Middle frontal gyrus (tissue), 1 donor: ENCODE measurements around the gene LIN9.
A peak's percentile ranks its signal among the peaks of the same experiment; 100 is the strongest.
"Not testable (repeated sequence)": the region's sequence is repeated elsewhere in the genome, so short reads cannot be mapped to it uniquely, and the experiment has no call there.

Experiments
- DNase-seq: peaks from one replicate; pipeline ENCODE4 v3.0.0-alpha.2; 2015; ENCODE audit warnings: low spot score; ENCODE audit errors: extremely low spot score

LIN9 gene, protein sequence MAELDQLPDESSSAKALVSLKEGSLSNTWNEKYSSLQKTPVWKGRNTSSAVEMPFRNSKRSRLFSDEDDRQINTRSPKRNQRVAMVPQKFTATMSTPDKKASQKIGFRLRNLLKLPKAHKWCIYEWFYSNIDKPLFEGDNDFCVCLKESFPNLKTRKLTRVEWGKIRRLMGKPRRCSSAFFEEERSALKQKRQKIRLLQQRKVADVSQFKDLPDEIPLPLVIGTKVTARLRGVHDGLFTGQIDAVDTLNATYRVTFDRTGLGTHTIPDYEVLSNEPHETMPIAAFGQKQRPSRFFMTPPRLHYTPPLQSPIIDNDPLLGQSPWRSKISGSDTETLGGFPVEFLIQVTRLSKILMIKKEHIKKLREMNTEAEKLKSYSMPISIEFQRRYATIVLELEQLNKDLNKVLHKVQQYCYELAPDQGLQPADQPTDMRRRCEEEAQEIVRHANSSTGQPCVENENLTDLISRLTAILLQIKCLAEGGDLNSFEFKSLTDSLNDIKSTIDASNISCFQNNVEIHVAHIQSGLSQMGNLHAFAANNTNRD

DNA sequence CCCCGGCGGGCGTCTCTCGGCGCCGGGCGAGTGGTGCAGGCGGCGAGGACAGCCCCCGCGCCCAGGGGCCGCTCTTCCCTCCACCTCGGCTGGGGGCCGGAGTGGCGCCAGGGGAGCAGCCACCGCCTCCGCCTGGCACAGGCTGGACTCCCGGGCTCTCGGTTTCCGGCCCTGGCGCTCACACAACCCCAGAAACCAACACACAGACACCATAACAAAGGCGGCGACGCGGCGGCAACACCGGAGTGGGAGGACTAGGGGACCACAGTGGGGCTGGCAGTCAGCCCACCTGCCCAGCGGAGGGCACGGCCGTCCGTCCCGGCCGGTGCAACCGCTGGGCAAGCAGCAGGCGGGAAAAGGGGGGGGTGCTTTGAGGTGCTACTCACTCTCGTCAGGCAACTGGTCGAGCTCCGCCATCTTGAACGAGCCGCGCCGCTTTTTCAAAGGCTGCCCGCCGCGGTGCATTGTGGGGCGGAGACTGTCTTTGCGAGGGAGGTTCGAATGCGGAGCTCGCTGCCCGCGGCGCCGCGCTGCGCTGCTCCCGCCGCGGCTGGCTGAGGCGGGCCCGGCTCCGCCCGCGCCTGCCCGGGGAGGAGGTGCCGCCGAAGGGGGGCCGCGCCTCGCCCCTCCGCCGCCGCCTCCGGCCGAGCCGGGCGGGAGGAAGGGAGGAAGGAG is at the start of gene LIN9:
Gene LIN9, minus strand, starts transcription at position 442 of the 675 bp plus-strand sequence. Its CDS starts 25 bp downstream, at position 417.
- peak; percentile 82 for DNase-seq

DNA sequence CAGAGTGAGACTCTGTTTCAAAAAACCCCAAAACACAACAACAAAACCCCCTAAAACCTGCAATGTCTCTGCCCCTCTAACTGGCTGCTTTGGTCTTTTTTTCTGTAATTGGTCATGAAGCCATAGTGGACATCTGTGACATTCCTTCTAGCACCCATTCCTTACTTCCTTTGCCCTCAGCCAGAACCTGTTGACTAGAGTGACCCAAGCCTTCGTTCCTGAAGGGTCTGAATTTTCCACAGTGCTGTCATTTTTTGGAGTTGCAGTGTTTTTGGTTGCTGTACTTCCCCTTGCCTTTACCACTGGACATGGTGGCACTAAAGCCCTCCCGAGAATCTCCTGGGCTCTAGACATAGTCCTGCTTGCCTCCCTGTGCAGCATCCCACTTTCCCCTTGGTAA is 48.5 kb upstream of the LIN9 start:
- DNase-seq: no peak

DNA sequence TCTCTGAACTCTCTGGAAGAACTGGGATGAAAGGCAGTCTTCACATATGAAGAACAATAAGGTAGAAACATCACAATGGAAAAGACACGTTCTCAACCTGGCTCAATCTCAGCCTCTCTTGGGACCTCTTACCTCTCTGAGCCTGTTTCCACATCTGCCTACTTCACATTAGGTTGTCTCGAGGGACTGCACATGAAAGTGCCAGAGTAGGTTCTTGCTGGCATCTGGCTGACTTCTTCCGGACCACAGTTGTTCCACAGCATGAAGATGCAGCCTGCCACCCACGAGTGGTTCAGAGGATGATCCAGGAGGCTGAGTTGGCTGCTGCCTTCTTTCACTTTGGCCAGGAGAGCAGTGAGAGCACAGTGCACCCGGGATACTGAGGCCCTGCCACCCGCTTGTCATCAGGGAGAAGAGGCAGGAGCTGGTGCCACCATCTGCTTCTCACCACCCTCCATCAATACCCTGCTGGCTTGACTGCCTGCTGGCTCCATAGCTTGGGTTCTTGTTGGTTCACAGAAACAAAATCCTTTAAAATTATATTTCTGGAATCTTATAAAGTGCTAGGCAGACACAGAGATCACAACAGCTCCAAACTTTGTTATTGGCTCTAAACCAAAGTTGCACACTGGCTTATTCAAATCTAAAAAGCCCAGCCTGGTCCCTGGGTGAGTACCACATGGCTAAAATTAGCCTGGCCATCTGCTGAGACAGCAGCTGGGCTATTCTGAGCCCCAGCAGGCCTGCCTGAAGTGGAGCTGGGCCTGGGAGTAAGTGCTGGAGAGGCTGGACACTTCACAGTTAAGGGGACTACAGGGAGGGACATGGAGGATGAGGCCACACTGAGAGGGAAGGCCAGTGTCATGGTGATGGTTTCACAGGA is 46.9 kb upstream of the LIN9 start:
- DNase-seq: peak; percentile 68

DNA sequence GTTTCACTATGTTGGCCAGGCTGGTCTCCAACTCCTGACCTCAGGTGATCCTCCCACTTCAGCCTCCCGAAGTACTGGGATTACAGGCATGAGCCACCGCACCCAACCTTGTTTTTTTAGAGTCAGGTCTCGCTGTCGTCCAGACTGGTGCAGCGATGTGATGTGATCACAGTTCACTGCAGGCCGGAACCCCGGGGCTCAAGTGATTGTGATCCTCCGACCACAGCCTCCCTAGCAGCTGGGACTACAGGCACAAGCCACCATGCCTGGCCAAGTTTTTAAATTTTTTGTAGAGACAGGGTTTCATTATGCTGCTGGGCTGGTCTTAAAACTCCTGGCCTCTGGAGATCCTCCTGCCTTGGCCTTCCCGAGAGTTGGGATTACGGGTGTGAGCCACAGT is 46.1 kb upstream of the LIN9 start:
- no peak for DNase-seq

DNA sequence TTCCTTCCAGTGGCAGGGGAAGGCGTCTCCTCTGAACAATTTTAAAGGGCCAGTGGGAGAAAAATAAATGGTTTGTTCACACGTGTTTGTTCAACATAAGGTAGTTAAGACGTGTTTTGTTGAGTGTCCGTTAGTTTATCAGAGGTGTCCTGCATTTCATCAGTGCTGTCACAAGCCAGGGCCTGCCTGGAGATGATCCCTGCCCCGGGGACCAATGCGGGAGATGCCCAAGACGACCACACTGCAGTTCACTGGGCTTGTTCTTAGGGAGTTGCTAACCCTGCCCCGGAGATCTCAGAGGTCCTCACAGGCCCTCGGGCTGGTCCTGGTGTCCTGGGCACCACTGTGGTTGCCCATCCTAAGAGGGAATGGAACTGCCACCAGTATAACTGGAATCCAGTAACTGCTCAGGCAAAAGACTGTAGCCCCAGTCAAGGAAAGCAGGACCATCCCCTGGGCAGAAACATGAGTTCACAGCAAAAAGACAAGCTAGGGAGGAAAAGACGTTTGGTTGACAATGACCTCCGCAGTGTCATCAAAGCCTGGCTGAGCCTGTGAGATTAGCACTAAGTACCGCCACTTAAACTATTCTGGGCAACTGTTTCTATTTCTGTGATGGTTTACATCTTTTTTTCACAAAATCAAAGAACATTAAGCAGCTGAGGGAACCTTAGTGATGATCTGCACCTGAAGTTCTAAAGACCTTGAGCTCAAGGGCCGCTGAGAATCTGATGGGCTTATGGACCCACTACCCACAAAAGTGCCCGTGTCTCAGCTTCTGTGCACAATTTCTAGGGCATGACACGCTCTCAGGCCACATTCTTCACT is 44.9 kb upstream of the LIN9 start:
- no peak for DNase-seq

DNA sequence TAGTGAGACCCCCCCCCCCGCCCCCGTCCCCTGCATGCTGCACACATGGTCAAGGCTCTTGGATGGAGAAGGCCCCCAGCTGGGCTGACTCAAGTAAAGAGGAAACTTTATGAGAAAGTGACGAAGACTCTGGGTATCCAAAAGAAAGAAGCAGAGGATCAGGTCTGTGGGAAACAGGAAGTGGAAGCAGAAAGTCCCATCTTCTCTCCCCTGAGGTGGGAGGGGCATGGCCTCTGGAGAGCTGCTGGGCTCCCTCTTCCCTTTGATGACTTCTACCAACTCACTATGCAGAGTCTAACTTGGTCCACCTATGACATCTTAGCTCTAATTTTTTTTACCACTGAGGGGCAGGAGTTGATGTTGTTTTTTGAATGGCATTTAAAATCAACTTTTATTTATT is 42.7 kb upstream of the LIN9 start:
- no peak for DNase-seq

DNA sequence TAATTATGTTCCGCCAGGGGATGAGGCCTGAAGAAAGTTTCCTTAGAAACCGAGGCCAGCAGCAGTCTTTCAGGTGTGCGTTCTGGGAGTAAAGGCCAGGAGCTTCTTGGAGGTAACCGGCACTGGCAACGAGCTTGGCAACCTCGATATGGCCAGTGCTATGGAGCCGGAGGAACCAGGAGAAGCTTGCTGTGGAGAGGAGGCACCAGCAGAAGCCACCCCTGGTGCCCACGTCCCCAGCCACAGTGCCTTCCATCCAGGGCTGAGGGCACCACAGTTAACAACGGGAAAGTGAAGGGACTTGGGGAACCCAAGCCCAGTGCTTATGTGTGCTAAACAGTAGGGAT is 41.5 kb upstream of the LIN9 start:
- no peak for DNase-seq

DNA sequence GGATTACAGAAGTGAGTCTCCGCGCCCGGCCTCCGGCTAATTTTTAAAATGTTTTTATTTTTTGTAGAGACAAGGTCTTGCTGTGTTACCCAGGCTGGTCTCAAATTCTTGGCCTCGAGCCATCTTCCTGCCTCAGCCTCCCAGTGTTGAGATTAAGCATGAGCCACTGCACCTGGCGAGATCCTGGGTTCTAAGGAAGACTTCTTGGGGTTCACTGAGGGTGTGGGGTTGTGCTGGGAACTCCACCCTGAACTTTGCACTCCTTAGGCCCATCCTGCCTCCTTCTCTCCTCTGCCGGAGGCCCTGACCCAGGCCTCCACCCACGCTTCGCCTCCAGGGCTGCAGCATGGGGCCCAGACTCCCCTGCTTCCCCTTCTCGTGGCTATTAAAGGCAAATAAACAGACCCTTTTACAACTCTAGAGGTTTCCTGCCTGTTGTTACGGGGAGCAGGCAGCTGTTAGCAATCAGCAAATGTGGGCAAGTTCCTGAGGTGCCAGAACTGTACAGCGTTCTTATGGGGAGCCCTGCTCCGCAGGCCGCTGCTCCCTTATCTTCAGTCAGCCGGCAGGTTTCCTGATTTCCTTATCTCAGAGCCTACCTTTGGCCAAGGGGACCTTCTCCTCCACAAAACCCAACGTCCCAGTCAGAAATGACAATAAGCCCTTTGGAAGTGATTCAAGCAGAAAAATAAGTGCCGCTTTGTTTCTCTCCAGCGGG is 41.0 kb upstream of the LIN9 start:
- no peak for DNase-seq

DNA sequence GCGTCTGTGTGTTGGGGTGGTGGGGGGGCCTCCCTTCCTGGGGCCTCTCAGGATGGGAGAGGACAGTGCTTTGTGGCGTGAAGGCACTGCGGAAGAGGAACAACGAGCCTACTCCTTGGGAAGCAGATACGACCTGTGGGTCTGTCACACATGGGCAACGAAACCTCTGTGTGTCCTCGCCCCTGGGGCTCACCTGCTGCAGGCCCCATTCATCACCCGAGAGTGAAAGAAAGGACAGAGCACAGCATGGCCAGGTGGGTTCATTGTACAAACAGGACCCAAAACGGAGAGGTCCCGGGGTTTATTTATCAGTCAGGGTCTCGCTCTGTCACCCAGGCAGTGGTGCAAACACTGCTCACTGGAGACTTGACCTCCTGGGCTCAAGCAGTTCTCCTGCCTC is 40.1 kb upstream of the LIN9 start:
- DNase-seq: no peak

DNA sequence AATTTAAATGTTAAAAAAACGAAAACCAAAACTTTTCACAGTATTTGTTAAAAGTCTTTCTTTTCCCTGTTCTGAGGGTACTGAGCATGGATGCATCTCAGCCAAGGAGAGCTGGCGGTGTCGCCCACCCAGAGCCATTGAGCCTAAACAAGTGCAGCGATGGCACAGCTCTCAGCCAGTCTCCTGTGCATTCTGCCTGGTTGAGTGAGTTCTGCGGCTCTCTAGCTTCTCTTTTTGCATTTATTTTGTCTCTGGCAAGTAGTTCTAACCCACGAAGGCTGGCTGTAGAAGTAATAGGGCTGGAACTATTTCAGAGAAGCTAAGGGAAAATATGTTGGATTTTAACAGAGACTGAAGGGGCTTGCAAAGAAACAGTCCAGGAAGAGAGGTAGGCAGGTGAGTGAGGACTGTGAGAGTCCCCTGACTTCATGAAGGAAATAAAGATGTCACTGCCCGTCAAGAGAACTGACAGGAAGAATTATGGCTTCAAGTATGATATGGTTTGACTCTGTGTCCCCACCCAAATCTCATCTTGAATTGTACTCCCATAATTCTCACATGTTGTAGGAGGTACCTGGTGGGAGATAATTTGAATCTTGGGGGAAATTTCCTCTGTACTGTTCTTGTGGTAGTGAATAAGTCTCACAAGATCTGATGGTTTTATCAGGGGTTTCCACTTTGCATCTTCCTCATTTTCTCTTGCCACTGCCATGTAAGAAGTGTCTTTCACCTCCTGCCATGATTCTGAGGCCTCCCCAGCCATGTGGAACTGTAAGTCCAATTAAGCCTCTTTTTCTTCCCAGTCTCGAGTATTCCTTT is 35.7 kb upstream of the LIN9 start:
- DNase-seq: no peak

DNA sequence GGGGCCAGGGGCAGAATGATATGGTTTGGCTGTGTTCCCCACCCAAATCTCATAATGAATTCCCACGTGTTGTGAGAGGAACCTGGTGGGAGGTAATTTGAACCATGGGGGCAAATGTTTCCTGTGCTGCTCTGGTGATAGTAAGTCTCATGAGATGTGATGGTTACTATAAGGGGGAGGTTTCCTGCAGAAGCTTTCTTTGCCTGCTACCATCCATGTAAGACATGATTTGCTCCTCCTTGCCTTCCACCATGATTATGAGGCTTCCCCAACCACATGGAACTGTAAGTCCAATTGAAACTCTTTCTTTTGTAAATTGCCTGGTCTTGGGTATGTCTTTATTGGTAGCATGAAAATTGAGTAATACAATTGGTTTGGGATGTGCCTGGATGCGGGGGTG is 33.7 kb upstream of the LIN9 start:
- no peak for DNase-seq

DNA sequence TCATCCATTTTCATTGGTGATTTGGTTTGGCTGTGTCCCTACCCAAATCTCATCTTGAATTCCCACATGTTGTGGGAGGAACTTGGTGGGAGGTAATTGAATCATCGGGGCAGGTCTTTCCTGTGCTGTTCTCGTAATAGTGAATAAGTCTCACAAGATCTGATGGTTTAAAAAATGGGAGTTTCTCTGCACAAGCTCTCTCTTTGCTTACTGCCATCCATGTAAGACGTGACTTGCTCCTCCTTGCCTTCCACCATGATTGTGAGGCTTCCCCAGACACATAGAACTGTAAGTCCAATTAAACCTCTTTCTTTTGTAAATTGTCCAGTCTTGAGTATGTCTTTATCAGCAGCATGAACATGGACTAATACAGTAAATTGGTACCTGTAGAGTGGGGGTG is 31.1 kb upstream of the LIN9 start:
- not testable (repeated sequence) for DNase-seq

DNA sequence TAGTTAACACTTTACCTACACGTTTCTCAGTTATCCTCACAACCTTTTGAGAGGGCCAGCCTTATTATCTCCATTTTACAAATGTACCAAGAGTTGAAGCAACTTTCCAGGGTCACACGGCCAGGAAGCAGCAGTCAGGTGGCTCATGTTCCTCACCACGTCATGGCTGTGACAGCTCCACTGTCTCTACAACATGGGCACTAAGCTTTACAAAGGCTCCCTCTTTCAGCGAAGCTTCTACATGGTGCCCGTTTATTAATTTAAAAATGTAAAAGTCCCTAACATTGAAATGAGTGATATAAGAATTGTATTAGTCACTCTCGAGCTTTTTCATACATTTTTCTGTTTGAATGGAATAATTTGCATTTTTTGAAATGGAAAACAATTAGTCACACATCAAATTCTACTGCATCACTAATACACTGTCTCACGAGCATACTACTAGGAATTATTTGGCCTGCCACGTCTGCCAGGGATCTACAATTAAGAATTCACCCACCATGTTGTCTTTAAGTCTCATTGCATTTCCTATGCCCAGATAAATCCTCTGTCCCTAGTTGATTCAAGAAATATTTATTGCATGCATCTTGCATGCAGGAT is 28.4 kb upstream of the LIN9 start:
- DNase-seq: no peak

DNA sequence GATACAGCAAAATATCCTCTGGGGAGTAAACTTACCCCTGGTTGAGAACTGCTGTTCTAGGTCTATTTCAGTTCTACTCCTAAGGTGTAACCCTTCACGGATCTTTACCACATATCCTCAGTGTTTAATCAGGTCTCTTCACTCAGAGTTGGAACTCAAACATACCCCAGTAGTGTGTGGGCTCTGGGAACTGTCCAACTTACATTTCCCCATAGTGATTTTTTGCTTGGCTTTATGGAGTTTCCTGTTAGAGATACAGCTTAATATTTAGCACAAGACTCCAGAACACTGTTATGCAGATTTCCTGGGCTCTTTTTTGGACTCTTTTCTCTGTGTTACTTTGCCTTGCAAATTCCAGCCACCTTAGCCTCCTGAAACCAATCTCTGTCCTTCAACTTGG is 26.7 kb upstream of the LIN9 start:
- DNase-seq: no peak

DNA sequence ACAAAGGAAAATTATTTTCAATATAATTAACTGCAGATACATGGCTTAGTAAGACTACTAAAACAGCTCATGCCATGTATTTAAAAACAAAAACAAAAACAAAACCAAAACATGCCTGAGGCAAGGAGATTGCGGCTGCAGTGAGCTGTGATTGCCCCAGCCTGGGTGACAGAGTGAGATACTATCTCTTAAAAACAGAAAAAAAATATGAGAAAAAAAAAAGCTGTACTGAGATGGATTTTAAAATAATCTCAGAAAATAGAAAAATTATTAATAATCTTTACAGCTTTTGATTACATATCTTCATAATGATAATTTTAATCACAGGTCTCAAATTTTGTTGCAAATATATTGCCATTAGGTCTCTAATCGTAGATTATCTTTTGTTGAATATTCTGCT is 24.0 kb upstream of the LIN9 start:
- DNase-seq: no peak

DNA sequence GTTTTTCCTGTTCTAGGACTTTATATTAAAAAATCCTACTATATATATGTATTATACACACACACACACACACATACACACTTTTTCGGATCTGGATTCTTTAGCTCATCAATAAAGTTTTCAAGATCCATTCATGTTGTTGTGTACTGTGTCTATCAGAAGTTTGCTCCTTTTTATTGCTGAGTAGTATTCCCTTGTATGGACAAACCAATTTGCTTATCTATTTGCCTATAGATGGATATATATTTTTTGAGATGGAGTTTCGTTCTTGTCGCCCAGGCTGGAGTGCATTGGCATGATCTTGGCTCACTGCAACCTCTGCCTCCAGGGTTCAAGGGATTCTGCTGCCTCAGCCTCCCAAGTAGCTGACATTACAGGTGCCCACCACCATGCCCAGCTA is 20.3 kb upstream of the LIN9 start:
- no peak for DNase-seq

DNA sequence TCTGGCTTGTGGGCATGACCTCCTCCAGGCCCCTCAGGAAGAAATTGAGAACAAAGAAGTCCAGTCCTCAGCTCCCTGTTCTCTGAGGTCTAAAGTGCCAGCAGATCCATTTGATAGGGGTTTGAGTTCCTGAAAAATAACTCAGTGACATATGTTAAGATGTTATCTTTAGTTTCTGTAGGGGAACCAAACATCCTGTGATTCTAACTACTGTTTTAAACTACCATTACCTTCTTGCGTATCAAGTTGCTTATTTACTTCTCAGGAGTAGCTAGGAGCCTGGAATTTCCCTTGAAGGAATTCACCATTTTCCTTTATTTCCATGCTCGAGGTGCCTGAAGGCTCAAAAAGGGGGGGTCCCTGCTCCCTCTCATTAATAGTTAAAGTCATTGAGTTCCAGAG is 18.8 kb upstream of the LIN9 start:
- no peak for DNase-seq

DNA sequence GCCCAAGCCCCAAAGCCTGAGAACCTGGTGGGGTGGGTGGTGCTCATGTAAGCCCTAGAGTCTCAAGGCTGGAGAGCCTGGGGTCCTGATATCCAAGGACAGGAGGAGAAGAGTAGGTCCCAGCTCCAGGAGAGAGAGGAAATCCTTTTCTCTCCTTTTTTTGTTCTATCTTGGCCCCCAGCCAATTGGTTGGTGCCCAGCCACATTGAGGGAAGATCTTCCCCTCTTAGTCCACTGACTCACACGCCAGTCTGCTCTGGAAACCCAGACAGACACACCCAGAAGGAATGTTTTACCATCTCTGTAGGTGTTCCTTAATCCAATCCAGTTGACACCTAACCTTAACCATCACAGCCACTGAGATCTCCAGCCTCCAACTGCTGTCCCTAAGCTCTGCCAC is 16.2 kb upstream of the LIN9 start:
- no peak for DNase-seq

DNA sequence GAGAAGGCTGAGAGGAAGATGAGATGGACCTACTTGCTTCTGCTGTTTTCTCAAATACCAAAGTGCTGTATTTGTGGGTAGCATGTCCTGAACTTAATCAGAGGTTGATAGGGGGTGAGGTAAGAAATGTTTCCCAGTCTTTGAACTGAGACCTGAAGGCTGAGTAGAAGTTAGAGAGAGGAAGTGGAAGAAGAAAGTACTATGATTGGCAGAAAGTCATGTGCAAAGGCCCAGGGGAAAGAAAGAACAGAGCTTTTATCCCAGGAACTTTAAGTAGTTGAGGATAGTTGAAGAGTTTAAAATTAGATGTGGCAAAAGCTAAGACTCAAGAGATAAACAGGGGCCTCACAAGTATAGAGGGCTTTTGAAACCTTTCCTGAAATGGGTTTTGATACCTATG is 15.5 kb upstream of the LIN9 start:
- DNase-seq: no peak
